Heart left ventricle (tissue), 16 donors: ENCODE data around the gene PAK4. TPM values are rescaled to one million over a fixed set of nuclear protein-coding genes. Genes with fewer than 3 reads are reported as not detected.
A peak's percentile ranks its signal among the peaks of the same experiment; 100 is the strongest.

Source experiments
- ATAC-seq, 4 donors: fragments of 200-7000 bp; cut with Tn5 transposase; one replicate each; pipeline ENCODE4 v1.9.1; 2020 to 2022; ENCODE audit warnings: moderate library complexity in 4 of 4, mild to moderate bottlenecking in 3 of 4, moderate number of reproducible peaks in 1 of 4
- DNase-seq, 5 donors: peaks; one replicate each; pipeline ENCODE4 v3.0.0-alpha.2; 2020
- H3K27ac ChIP-seq, 12 donors: fragments of 200-600 bp; sonication (generic) in 4 of 12; one replicate each; pipeline versions ENCODE4 v1.5.0 to v1.8.0; 2016 to 2022; ENCODE audit warnings: mild to moderate bottlenecking in 2 of 12
- H3K27me3 ChIP-seq, 9 donors: fragments of 200-600 bp; sonication (generic) in 2 of 9; one replicate each; pipeline versions ENCODE4 v1.5.1 to v1.8.0; 2016 to 2022; ENCODE audit warnings: mild to moderate bottlenecking in 3 of 9
- H3K36me3 ChIP-seq, 9 donors: fragments of 200-600 bp; sonication (generic) in 2 of 9; one replicate each; pipeline versions ENCODE4 v1.5.0 to v1.8.0; 2018 to 2022; ENCODE audit warnings: mild to moderate bottlenecking in 2 of 9
- H3K4me1 ChIP-seq, 12 donors: fragments of 200-600 bp; sonication (generic) in 4 of 12; one replicate each; pipeline versions ENCODE4 v1.5.0 to v1.8.0; 2016 to 2022; ENCODE audit warnings: mild to moderate bottlenecking in 3 of 12
- H3K4me3 ChIP-seq, 12 donors: fragments of 200-600 bp; sonication (generic) in 4 of 12; one replicate each; pipeline versions ENCODE4 v1.5.0 to v1.8.0; 2017 to 2022; ENCODE audit warnings: mild to moderate bottlenecking in 9 of 12, moderate library complexity in 4 of 12
- H3K9me3 ChIP-seq, 12 donors: fragments of 200-600 bp; sonication (generic) in 4 of 12; one replicate each; pipeline versions ENCODE4 v1.5.0 to v1.8.0; 2016 to 2022; ENCODE audit warnings: mild to moderate bottlenecking in 1 of 12
- CTCF ChIP-seq, 12 donors: fragments of 200-600 bp; sonication (generic) in 4 of 12; IDR thresholded peaks; one replicate each; pipeline versions ENCODE4 v1.5.0 to v1.8.0; 2018 to 2022; ENCODE audit warnings: antibody characterized with exemption in 12 of 12, mild to moderate bottlenecking in 5 of 12
- POLR2A ChIP-seq, 2 donors: fragments of 450-650 bp; IDR thresholded peaks; one replicate each; pipeline ENCODE4 v1.6.1; 2017; ENCODE audit warnings: antibody characterized with exemption in 2 of 2, mild to moderate bottlenecking in 2 of 2, moderate library complexity in 2 of 2
- WGBS, 4 donors: extraction: QIAGEN DNeasy Blood & Tissue Kit in 2 of 4; methylation state at CpG; one replicate each; pipeline versions ENCODE4 v1.1.5 to v1.1.7; 2013 to 2018; 5-methylcytosine and 5-hydroxymethylcytosine counted together
- intact Hi-C, 10 donors: fragments of 100-400 bp; cut with DNase I; formaldehyde crosslinking; loops; one replicate each; pipeline versions ENCODE4 v1.11.1 to v1.14.2; 2022
- polyA plus RNA-seq, 2 donors: library from polyadenylated mRNA; stranded (reverse); fragments of 200-250 nt; gene quantifications; one replicate each; pipeline ENCODE4 v1.2.3, GENCODE V29; 2013
- total RNA-seq, 9 donors: library from RNA; depleted of rRNA in 2 of 9; stranded (reverse); fragments of >200 nt in 2 of 9; fragmentation: NEBNext Ultra II Directional in 3 of 9; extraction: Animal tissue kit (Norgen Biotek cat#: 25700) in 3 of 9; gene quantifications; one replicate each; pipeline versions ENCODE4 v1.1.0 to v1.2.4, GENCODE V29; 2016 to 2023
- donor health status: ischemic (EF 13 %, LVEDD 7.1; RV severe dilation, severe dysfunction).
- donor health status: healthy with polysubstance abuse.
- donor health status: DM: no; HTN: yes; CAD: no.
- donor health status: DM: no; HTN: no; CAD: no.
- donor health status: ischemic (EF 25% LVEDD 6.9; RV normal size, moderate dysfunction).
- donor health status: ischemic (EF 25% LVEDD 5.7; RV mildly dilated, moderate dysfunction).
- donor health status: healthy.
- donor health status: DM: yes; HTN: yes; CAD: no.
- donor health status: ischemic (EF 35%, LVEDD 5.7; RV mildly dilated, moderate dysfunction).
- donor health status: nonischemic (EF 11% LVEDD 7.7; RV severe dilation, severe dysfunction).
- donor health status: DM: yes; HTN: yes; CAD: no.
- donor health status: PGD.
- donor health status: ischemic (EF 29% LVEDD 5.4; RV normal size, mild dysfunction).
- donor health status: nonischemic (EF 23%, LVEDD 6.1; RV moderate dilation, normal function).

The PAK4 gene
- total and polyA plus RNA-seq, 11 donors = 9.5 to 25.8 (median 16.2) TPM

GRCh38 chr19:39138221-39139211, 12.9 kb downstream of the PAK4 start:
- ATAC-seq = no peak
- 87 to 95% (median 91%) methylated on average over 17 to 20 of the region's 20 CpGs for WGBS, 4 donors
- TF ChIP-seq POLR2A (IDR thresholded peaks at IDR 0.05) (no peak), CTCF (IDR thresholded peaks at IDR 0.05) (no peak)
- Histone ChIP-seq H3K9me3 (no peaks in the 10 kb centered on the region), H3K36me3 (no peaks in the 10 kb centered on the region), H3K4me3 (no peak overlapping the region), H3K27me3 (no peaks in the 10 kb centered on the region), H3K27ac (no peak overlapping the region), H3K4me1 (peaks cover 0 to 36% (median 21%) of the 10 kb centered on the region in 12 donors)
- intact Hi-C loops = no loop called here
- DNase-seq = no peak

GRCh38 chr19:39139305-39139874, 13.8 kb downstream of the PAK4 start:
- Histone ChIP-seq H3K27me3 (no peaks in the 10 kb centered on the region), H3K4me3 (no peak overlapping the region), H3K9me3 (no peaks in the 10 kb centered on the region), H3K36me3 (no peaks in the 10 kb centered on the region), H3K4me1 (peaks cover 0 to 38% (median 20%) of the 10 kb centered on the region in 12 donors), H3K27ac (peak overlapping the region in 4 of 12 donors; percentile 8 to 19 (median 16))
- ATAC-seq (no peak), DNase-seq (no peak)
- intact Hi-C loops = no loop called here
- TF ChIP-seq POLR2A (IDR thresholded peaks at IDR 0.05) (no peak), CTCF (IDR thresholded peaks at IDR 0.05) (no peak)
- WGBS, 4 donors = 62 to 80% (median 71%) methylated on average over 8 of the region's 8 CpGs

- WGBS, 4 donors = 23 to 36% (median 27%) methylated on average over 7 of the region's 7 CpGs
- H3K4me1 ChIP-seq = peaks cover 0 to 44% (median 25%) of the 10 kb centered on the region in 12 donors
- DNase-seq = no peak
Measured at GRCh38 chr19:39139971-39140453, 14.4 kb downstream of the PAK4 start.

More at GRCh38 chr19:39139971-39140453, 14.4 kb downstream of the PAK4 start:
- no peaks in the 10 kb centered on the region for H3K36me3 ChIP-seq
- H3K27ac ChIP-seq = peak overlapping the region in 4 of 12 donors; percentile 8 to 19 (median 16)
- H3K27me3 ChIP-seq = no peaks in the 10 kb centered on the region
- no peak overlapping the region for H3K4me3 ChIP-seq
- TF ChIP-seq CTCF (IDR thresholded peaks at IDR 0.05) = no peak
- TF ChIP-seq POLR2A (IDR thresholded peaks at IDR 0.05) = no peak
- ATAC-seq = peak in 1 of 4 donors; percentile 19
- no peaks in the 10 kb centered on the region for H3K9me3 ChIP-seq
- intact Hi-C loops = no loop called here
